Upper lobe of left lung (tissue), 4 donors: Measurements from ENCODE around the gene ZNF792.

Experiments used
- CTCF ChIP-seq, 6 experiments: fragments of 450-650 bp in 4 of 6; fragments of 200-600 bp in 2 of 6; sonication (generic) in 2 of 6; IDR thresholded peaks; one replicate each; pipeline ENCODE4 v1.5.1; 2016 to 2019; ENCODE audit warnings: antibody characterized with exemption in 6 of 6
- EP300 ChIP-seq, 4 donors: sonication (generic); formaldehyde crosslinking; IDR thresholded peaks; one replicate each; pipeline ENCODE4 v1.5.1; 2017; ENCODE audit warnings: antibody characterized with exemption in 4 of 4, control low read depth in 2 of 4
- POLR2A ChIP-seq, 4 donors: fragments of 450-650 bp; IDR thresholded peaks; one replicate each; pipeline ENCODE4 v1.5.1; 2016 to 2017; ENCODE audit warnings: antibody characterized with exemption in 4 of 4, mild to moderate bottlenecking in 2 of 4
- POLR2AphosphoS5 ChIP-seq, 2 donors: sonication (generic); formaldehyde crosslinking; IDR thresholded peaks; one replicate each; pipeline ENCODE4 v1.5.1; 2017; ENCODE audit warnings: antibody characterized with exemption in 2 of 2

- TF ChIP-seq CTCF (IDR thresholded peaks at IDR 0.05) (no peak), POLR2AphosphoS5 (IDR thresholded peaks at IDR 0.05) (no peak), POLR2A (IDR thresholded peaks at IDR 0.05) (no peak), EP300 (IDR thresholded peaks at IDR 0.05) (no peak)
Observed at GRCh38 chr19:34982275-34982674, 18.2 kb upstream of the ZNF792 start.
